Neuron (in vitro differentiated cells): ENCODE data around the gene MTERF4.

Experiments used
- H2AFZ ChIP-seq: one replicate; pipeline ENCODE4 v1.6.1; 2013; ENCODE audit warnings: low read depth, mild to moderate bottlenecking, inconsistent platforms, low read length, moderate library complexity
- H3K27me3 ChIP-seq: one replicate; pipeline ENCODE4 v1.6.1; 2013; ENCODE audit warnings: low read length; ENCODE audit not compliant: insufficient read depth
- H3K36me3 ChIP-seq: one replicate; pipeline ENCODE4 v1.6.1; 2013; ENCODE audit warnings: low read length; ENCODE audit not compliant: insufficient read depth
- H3K4me1 ChIP-seq: one replicate; pipeline ENCODE4 v1.6.1; 2013; ENCODE audit warnings: low read length; ENCODE audit not compliant: insufficient read depth
- H3K4me3 ChIP-seq: 2 replicates; pipeline ENCODE4 v1.5.1; 2013; ENCODE audit warnings: mild to moderate bottlenecking, low read length, moderate library complexity
- H3K9me3 ChIP-seq: one replicate; pipeline ENCODE4 v1.6.1; 2013; ENCODE audit warnings: low read length

MTERF4 gene

DNA sequence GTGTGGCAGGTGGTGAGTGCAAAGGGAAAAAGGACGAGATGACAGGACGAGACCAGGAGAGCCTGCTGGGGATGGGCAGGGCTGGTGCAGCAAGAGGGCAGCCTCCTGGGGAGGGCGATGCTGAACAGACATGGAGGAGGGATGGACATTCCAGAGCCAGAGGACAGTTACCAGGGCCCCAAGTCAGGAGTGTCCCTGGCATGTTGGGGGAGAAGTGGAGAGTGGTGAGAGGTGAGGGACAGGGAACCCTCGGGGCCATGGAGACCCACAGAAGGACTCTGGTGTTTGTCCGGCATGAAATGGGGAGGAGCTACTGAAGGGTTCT, 19.0 kb downstream of the MTERF4 start:
- no peak overlapping the region for H3K4me3 ChIP-seq
- H3K9me3 ChIP-seq: peaks cover 14% of the 10 kb centered on the region
- H3K27me3 ChIP-seq: no peaks in the 10 kb centered on the region
- H3K4me1 ChIP-seq: no peaks in the 10 kb centered on the region
- no peak overlapping the region for H2AFZ ChIP-seq
- H3K36me3 ChIP-seq: peaks cover 19% of the 10 kb centered on the region

DNA sequence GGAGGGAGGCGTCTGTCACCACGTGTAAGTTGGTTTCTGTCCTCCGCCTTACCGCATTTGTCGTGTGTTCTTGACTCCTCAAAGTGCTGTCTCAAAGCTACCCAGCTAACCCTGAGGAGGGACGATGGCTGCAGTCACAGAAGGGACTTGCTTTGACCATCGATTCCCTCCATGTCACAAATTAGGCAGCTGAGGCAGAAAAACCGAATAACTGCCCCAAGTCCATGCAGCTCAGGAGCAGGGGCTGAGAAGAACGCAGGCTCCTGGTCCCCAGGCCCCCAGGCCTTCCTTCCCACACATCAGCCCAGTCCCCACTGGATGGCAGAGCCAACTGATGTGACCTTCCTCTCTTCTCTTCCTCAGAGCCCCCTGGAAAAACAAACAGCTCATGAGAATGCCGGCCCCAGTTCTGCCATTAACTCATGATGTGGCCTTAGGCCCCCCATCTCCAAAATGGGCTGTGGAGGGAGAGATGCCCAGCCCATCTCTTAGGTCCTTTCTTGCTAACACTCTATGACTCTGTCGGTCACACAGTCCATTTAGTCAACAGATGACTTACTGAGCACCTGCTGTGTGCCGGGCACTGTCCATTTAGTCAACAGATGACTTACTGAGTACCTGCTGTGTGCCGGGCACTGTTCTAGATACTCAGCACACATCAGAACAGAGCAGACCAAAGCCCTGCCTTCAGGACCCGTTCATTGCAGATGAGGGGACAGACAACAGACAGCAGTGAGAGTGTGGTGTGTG, 19.6 kb downstream of the MTERF4 start:
- no peaks in the 10 kb centered on the region for H3K27me3 ChIP-seq
- peaks cover 11% of the 10 kb centered on the region for H3K9me3 ChIP-seq

DNA sequence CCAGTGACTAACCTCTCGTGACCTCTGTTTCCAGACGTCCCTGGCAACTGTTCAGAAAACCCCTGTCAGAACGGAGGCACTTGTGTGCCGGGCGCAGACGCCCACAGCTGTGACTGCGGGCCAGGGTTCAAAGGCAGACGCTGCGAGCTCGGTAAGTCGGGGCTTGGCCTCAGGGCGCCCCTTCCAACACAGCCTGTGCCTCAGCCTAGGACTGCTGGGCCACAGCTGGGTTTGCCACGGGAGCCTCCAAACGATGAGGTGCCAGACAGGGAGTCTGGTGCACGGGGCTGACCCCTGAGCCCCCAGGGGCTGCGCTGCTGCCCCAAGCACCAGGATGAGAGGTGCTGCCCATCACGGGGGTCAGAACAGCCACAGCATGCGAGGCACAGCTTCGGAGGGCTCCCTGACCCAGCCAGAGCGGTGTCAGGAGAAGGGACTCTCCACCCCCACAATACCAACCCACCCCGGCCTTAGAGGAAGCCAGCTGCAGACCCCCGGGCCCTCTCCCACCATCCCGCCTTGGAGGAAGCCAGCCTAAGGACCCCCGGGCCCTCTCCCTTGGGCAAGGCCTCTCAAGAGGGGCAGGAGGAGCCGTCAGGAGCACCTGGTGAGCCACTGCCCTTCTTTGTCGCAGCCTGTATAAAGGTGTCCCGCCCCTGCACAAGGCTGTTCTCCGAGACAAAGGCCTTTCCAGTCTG, 20.3 kb downstream of the MTERF4 start:
- Histone ChIP-seq H3K9me3 (peaks cover 6% of the 10 kb centered on the region), H3K36me3 (peaks cover 7% of the 10 kb centered on the region), H3K4me1 (no peaks in the 10 kb centered on the region), H2AFZ (no peak overlapping the region), H3K27me3 (no peaks in the 10 kb centered on the region), H3K4me3 (no peak overlapping the region)

More for the DNA sequence above, 19.6 kb downstream of the MTERF4 start:
- Histone ChIP-seq H3K4me1 (no peaks in the 10 kb centered on the region), H3K4me3 (no peak overlapping the region), H2AFZ (no peak overlapping the region), H3K36me3 (peaks cover 14% of the 10 kb centered on the region)

DNA sequence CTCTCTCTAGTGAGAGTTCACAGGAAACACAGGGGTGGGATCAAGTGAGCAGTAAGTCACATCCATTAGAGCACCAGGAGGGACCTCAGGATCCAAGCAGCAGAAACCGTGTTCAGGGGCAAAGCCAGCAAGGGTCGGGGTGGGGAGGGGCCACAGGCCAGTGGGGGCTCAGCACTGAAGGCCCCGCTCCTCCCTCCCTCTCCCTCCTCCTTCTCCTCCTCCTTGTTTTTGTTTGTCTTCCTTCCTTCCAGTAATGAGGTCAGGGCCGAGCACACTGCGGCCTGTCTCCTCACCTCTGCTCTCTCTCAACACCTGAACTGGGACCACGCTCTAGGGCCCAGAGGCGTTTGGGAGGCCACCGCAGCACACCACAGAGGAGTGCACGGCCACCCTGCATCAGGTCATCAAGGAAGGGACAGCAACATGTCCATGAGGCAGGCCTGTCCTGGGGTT, 20.9 kb downstream of the MTERF4 start:
- Histone ChIP-seq H2AFZ (no peak overlapping the region), H3K4me1 (no peaks in the 10 kb centered on the region), H3K9me3 (peaks cover 3% of the 10 kb centered on the region), H3K27me3 (no peaks in the 10 kb centered on the region), H3K36me3 (peaks cover under 1% of the 10 kb centered on the region), H3K4me3 (no peak overlapping the region)

DNA sequence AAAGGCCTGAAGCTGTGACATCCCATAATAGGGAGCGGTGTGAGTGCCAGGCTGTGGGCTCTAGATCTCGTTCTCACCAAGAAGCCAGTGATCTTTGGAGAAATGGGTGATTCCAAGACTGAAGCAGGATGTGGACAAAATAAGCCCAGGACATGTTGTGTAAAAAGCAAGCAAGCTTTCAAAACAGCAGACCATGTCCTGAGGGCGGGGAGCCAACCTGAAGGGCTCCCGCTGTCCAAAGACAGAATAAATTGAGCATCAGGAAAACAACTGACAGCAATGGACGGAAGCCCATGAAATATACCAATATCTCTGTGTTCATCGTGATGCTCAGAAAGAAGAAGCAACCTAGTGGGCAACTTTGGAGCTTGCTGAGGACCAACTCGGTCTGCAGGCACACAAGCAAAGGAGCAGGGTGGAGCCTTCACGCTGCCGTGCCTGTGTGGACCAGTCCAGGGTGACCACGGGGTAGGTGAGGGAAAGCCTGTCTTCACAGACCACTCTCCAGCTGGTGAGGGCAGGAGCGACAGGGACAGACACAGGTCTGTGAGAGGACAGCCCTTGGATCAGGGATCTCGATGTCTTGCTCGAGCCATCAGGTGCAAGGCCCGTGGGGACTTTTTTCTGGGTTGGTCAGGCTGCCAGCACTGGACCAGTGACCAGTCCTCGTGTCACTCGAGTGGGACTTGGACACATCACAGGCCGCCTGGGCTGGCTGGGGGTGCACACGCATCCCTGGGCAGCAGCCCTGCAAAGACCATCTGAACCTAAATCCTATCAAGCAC, 21.5 kb downstream of the MTERF4 start:
- no peaks in the 10 kb centered on the region for H3K27me3 ChIP-seq
- H3K4me1 ChIP-seq: no peaks in the 10 kb centered on the region
- H2AFZ ChIP-seq: no peak overlapping the region
- H3K9me3 ChIP-seq: peaks cover 2% of the 10 kb centered on the region
- no peaks in the 10 kb centered on the region for H3K36me3 ChIP-seq
- no peak overlapping the region for H3K4me3 ChIP-seq

DNA sequence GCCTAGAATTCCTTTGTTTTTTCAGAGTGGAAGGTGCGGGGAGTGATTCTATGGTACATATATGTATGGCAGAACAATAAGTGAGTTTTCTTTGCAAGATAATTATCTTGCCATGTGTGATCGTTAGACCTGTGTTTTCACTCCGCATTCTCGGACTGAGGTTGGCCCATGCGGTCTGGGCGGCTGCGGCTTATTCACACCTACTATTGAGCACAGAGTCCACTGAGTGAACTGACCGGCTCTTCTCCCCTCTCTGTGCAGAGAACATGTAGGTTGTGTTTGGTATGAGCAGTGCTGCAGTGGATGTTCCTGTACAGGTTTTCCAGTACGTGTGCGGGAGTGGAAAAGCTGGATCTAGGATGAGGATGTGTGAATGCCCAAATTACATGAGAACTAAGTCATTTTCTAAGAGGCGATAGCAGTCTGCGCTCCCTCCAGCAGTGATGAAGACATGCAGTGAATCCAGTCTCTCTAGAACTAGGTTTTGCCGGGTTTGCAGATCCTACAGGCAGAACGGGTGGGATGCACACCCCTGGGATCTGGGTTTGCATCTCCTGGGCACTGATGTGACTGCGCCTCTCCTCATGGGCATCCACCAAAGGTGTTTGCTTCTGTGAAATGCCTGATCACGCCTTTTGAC, 27.1 kb downstream of the MTERF4 start:
- Histone ChIP-seq H3K9me3 (no peaks in the 10 kb centered on the region), H2AFZ (no peak overlapping the region), H3K4me3 (no peak overlapping the region), H3K36me3 (peaks cover 7% of the 10 kb centered on the region), H3K27me3 (no peaks in the 10 kb centered on the region), H3K4me1 (no peaks in the 10 kb centered on the region)

DNA sequence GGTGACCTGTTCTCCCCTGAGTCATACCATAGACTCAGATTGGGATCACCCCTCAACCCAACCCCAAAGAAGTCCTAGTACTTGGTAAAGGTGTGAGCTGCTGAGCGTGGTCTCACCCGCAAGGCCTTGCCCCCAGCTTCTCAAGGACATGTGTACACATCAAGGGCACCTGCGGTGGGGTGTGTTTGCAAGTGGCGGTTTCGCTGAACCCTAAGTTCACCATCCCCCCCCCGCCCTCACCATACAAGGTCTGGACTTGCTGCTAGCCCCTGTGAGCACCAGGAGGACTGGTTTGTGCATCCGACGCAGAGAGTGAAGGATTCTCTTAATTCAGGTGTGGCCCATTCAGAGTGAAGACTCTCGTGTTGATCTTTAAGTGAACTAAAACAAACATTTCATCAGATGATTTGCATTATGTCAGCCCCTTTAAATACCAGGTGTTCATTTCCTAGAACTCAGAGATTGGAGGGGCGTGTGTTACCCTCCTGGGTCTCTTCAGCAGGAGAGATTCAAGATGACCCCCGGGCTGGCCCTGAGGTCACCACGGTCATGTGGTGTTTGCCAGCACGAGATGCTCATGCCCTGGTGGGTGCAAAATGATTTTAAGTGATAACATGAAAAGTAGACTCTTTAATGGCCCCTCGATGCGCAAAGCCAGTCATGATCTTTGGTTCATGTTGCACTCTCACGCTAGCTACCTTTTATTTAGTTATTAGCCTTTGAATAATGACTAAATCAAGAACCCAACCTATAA, 27.8 kb downstream of the MTERF4 start:
- Histone ChIP-seq H3K4me1 (no peaks in the 10 kb centered on the region), H3K36me3 (peaks cover 7% of the 10 kb centered on the region)

DNA sequence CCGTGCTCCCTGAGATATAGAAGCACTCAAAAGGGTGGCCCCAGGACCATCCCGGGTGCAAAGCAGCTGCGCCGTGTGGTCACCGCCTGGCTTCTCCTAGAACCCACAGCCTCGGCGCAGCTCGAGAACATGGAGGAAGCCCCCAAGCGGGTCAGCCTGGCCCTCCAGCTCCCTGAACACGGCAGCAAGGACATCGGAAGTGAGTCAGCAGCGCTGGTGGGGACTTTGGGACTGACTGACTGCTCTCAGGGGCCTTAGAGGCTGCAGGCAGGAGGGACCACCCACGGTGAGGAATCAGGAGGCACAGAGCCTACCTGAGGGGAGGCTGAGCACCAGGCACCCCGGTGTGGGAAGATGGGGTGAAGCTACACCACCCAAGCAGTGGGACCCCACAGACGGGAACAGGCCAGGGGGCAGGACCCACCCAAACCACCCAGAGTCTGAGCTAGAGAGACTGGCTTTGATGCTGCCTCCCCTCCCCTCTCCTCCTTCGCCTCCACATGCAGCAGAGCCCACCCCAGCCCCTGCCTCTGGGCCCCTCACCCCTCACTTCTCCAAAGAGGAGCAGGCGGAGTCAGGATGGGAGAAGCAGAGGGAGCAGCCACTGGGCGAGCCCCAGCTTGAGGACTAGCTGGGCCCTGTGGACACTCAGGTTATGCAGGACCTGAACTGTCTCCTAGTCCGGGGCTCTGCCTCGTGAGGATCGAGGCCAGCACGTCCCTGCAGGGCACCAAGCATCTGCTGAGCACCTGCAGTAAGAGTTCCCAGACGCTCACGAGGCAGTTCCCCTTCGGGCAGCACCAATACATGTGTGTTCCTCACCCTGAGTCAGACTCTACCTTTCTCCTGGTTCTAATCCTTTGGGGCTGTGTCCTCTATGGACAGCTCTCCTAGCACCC, 28.7 kb downstream of the MTERF4 start:
- peaks cover 7% of the 10 kb centered on the region for H3K36me3 ChIP-seq
- no peaks in the 10 kb centered on the region for H3K4me1 ChIP-seq
- H3K27me3 ChIP-seq: peaks cover 8% of the 10 kb centered on the region

More for the DNA sequence above, 27.8 kb downstream of the MTERF4 start:
- no peak overlapping the region for H3K4me3 ChIP-seq
- peaks cover 3% of the 10 kb centered on the region for H3K27me3 ChIP-seq
- no peak overlapping the region for H2AFZ ChIP-seq
- H3K9me3 ChIP-seq: no peaks in the 10 kb centered on the region

DNA sequence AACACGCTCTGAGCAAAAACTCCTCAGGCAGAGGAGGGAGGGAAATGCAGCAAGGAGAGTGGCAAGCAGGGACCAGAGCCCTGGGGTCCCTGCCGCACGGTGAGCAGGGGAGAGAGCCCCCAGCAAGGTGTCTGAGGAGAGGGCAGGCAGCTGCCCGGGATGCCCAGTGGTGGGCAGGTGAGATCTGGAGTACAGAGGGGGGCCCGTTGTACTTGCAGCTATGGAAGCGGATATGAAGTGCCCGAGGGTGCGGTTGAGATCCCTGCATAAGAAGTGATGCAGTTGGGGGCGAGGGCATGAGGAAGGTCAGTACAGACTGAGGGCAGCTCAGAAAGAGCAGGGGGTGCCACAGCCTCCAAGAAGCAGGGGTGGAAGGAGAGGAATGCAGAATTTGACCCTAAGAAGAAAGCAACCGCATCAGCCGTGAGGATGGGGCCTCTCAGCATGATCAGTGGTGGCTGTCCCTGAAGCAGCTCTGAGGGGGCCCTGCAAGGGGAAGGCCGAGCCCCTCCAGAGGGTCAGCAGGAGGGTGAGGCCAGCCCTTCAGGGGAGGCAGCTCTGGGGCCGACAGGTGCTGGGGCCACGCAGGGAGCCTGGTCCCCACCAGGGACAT, 29.4 kb downstream of the MTERF4 start:
- no peaks in the 10 kb centered on the region for H3K9me3 ChIP-seq
- no peak overlapping the region for H3K4me3 ChIP-seq
- peaks cover 7% of the 10 kb centered on the region for H3K36me3 ChIP-seq
- no peak overlapping the region for H2AFZ ChIP-seq
- no peaks in the 10 kb centered on the region for H3K4me1 ChIP-seq
- peaks cover 11% of the 10 kb centered on the region for H3K27me3 ChIP-seq

More for the DNA sequence above, 28.7 kb downstream of the MTERF4 start:
- no peak overlapping the region for H3K4me3 ChIP-seq
- H3K9me3 ChIP-seq: no peaks in the 10 kb centered on the region
- H2AFZ ChIP-seq: no peak overlapping the region

DNA sequence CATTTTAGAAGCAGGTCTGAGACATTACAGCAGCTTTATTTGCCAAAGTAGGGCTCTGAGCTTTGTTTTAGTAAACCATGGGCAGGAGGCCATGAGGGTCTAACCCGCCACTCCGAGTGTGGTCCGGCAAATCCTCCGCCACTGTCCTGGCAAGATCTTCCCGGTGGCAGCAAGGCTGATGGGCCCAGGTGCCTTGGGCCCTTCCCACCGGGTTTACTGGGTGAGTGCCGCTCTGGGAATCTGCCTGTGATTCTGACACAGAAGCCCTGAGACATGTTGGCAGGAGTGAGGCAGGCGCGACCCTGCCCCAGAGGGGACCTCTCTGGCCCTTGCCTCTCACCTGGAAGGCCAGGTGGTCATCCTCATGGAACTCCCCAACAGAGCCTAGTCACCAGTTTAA, 29.9 kb downstream of the MTERF4 start:
- peaks cover 7% of the 10 kb centered on the region for H3K36me3 ChIP-seq
- no peaks in the 10 kb centered on the region for H3K9me3 ChIP-seq
- no peak overlapping the region for H3K4me3 ChIP-seq
- H3K27me3 ChIP-seq: peaks cover 15% of the 10 kb centered on the region
- H2AFZ ChIP-seq: no peak overlapping the region
- no peaks in the 10 kb centered on the region for H3K4me1 ChIP-seq

DNA sequence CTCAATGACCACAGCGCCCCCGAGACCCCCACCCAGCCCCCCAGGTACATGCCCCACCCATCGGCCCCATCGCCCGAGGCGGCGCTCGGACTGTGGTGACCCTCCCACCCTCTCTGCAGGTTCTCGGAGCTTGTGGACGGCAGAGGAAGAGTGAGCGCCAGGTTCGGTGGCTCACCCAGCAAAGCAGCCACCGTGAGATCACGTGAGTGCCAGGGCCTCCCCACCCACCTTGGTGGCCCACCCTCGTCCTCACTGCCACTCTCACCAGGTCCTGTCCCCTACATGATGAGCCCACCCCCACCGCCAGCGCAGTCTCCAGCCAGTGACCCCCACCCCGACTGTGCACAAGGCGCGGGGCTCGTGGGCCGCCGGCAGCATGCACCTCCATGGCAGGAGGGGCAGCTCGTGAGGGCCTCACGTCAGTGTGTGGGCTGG, 30.4 kb downstream of the MTERF4 start:
- peaks cover 7% of the 10 kb centered on the region for H3K36me3 ChIP-seq
- no peak overlapping the region for H3K4me3 ChIP-seq
- no peaks in the 10 kb centered on the region for H3K4me1 ChIP-seq

More for the DNA sequence above, 30.4 kb downstream of the MTERF4 start:
- peaks cover 19% of the 10 kb centered on the region for H3K27me3 ChIP-seq
- no peak overlapping the region for H2AFZ ChIP-seq
- H3K9me3 ChIP-seq: no peaks in the 10 kb centered on the region
